HCT116 (cell line): ENCODE results near the gene TOX4. TPM values are rescaled to one million over a fixed set of nuclear protein-coding genes. Genes with fewer than 3 reads are reported as not detected.
"Not testable (repeated sequence)": the region's sequence is repeated elsewhere in the genome, so short reads cannot be mapped to it uniquely, and the experiment has no call there.

Experiments used
- ATAC-seq: fragments of 200-7000 bp; cut with Tn5 transposase; 2 replicates; pipeline ENCODE4 v1.9.1; 2020; ENCODE audit warnings: mild to moderate bottlenecking, moderate library complexity
- BruUV-seq: library from RNA; stranded (reverse); fragments of 400-500 nt; replicated peaks from 2 replicates; lab custom pipeline; 2021; lab: Mats Ljungman, UMichigan
- CTCF ChIA-PET: fragments of 300-600 bp; sonication (Branson Sonifier 250); formaldehyde crosslinking; loops from one replicate; lab custom pipeline; 2021; ENCODE audit warnings: antibody characterized with exemption; lab: Charles Lee
- POLR2A ChIA-PET: fragments of 300-600, 350-600 bp; sonication (Branson Sonifier 250); formaldehyde crosslinking; loops from one replicate; lab custom pipeline; 2021; ENCODE audit warnings: antibody characterized with exemption; lab: Charles Lee
- RAD21 ChIA-PET, 2 experiments: fragments of 300-600 bp; sonication (Branson Sonifier 250); formaldehyde crosslinking; loops; one replicate each; lab custom pipeline; 2023; ENCODE audit warnings: low total read pairs in 2 of 2; ENCODE audit not compliant: uncharacterized antibody in 2 of 2, unreplicated experiment in 2 of 2, low non-redundant PET in 1 of 2; lab: Charles Lee
- DNase-seq: peaks from one replicate; pipeline ENCODE4 v3.0.0-alpha.2; 2010; ENCODE audit warnings: low read depth, low spot score
- H2AFZ ChIP-seq: fragments of 200-600 bp; shearing (Covaris generic), sonication (generic); 2 replicates; pipeline ENCODE4 v1.6.1; 2017; ENCODE audit warnings: low read depth, mixed run types, mixed read lengths, antibody characterized with exemption, low read length; ENCODE audit not compliant: poor library complexity, severe bottlenecking
- H3K27ac ChIP-seq: 2 replicates; pipeline ENCODE4 v1.5.1; 2012; ENCODE audit warnings: low read depth, low read length
- H3K27me3 ChIP-seq: fragments of 200-600 bp; sonication (generic); 2 replicates; pipeline ENCODE4 v1.6.1; 2016; ENCODE audit warnings: mixed run types, low read length, mixed read lengths; ENCODE audit not compliant: insufficient read depth
- H3K36me3 ChIP-seq, 2 experiments: fragments of 200-500 bp in 1 of 2; fragments of 200-600 bp in 1 of 2; sonication (Bioruptor generic) in 1 of 2; sonication (generic) in 1 of 2; 2 replicates each; pipeline versions ENCODE4 v1.5.1 to v1.6.1; 2014 to 2016; ENCODE audit warnings: low read length in 2 of 2, inconsistent platforms in 1 of 2, mixed read lengths in 1 of 2, mixed run types in 1 of 2; ENCODE audit not compliant: insufficient read depth in 2 of 2, control insufficient read depth in 1 of 2
- H3K4me1 ChIP-seq, 2 experiments: fragments of 200-600 bp in 1 of 2; sonication (generic) in 1 of 2; 2 replicates each; pipeline versions ENCODE4 v1.5.1 to v1.6.1; 2012 to 2017; ENCODE audit warnings: low read length in 2 of 2, inconsistent platforms in 1 of 2, mild to moderate bottlenecking in 1 of 2, mixed read lengths in 1 of 2, mixed run types in 1 of 2, moderate library complexity in 1 of 2; ENCODE audit not compliant: insufficient read depth in 2 of 2, control insufficient read depth in 1 of 2
- H3K4me2 ChIP-seq: fragments of 200-600 bp; sonication (generic); 2 replicates; pipeline ENCODE4 v1.6.1; 2017; ENCODE audit warnings: mixed run types, low read length, mixed read lengths
- H3K4me3 ChIP-seq, 2 experiments: fragments of 200-600 bp in 1 of 2; sonication (generic) in 1 of 2; replicated peaks in 1 of 2; 2 replicates each; pipeline ENCODE4 v1.5.1; 2011 to 2016; ENCODE audit warnings: low read length in 2 of 2, control low read depth in 1 of 2, low read depth in 1 of 2, mild to moderate bottlenecking in 1 of 2, mixed read lengths in 1 of 2, mixed run types in 1 of 2
- H3K79me2 ChIP-seq: fragments of 200-600 bp; sonication (generic); 2 replicates; pipeline ENCODE4 v1.6.1; 2017; ENCODE audit warnings: mild to moderate bottlenecking, mixed run types, low read length, moderate library complexity, mixed read lengths; ENCODE audit not compliant: insufficient read depth
- H3K9ac ChIP-seq: fragments of 200-600 bp; sonication (generic); 2 replicates; pipeline ENCODE4 v1.6.1; 2016; ENCODE audit warnings: low read length, mixed read lengths
- H3K9me2 ChIP-seq: fragments of 200-600 bp; sonication (generic), shearing (Covaris generic); 2 replicates; pipeline ENCODE4 v1.6.1; 2017; ENCODE audit warnings: mixed run types, mild to moderate bottlenecking, moderate library complexity; ENCODE audit not compliant: insufficient read depth
- H3K9me3 ChIP-seq, 2 experiments: fragments of 200-500 bp in 1 of 2; fragments of 200-600 bp in 1 of 2; sonication (Bioruptor generic) in 1 of 2; sonication (generic) in 1 of 2; 2 replicates each; pipeline ENCODE4 v1.6.1; 2014 to 2017; ENCODE audit warnings: low read length in 2 of 2, mixed read lengths in 2 of 2, inconsistent platforms in 1 of 2, low read depth in 1 of 2, mild to moderate bottlenecking in 1 of 2, mixed run types in 1 of 2, moderate library complexity in 1 of 2; ENCODE audit not compliant: control insufficient read depth in 1 of 2, insufficient read depth in 1 of 2
- H4K20me1 ChIP-seq: fragments of 200-600 bp; sonication (generic), shearing (Covaris generic); 2 replicates; pipeline ENCODE4 v1.6.1; 2017; ENCODE audit warnings: mixed run types, mild to moderate bottlenecking, moderate library complexity; ENCODE audit not compliant: insufficient read depth
- EGR1 ChIP-seq: IDR thresholded peaks from 2 replicates; pipeline ENCODE4 v1.6.1; 2012; ENCODE audit warnings: low read depth
- EZH2phosphoT487 ChIP-seq: fragments of 200-600 bp; IDR thresholded peaks from 2 replicates; pipeline ENCODE4 v1.6.1; 2018; ENCODE audit warnings: antibody characterized with exemption, borderline replicate concordance
- POLR2A ChIP-seq: IDR thresholded peaks from 2 replicates; pipeline ENCODE4 v1.7.0; 2011; ENCODE audit warnings: borderline replicate concordance; ENCODE audit not compliant: insufficient read depth, insufficient read length; ENCODE audit errors: extremely low read depth
- POLR2AphosphoS5 ChIP-seq: IDR thresholded peaks from 2 replicates; pipeline ENCODE4 v1.6.1; 2011; ENCODE audit warnings: mild to moderate bottlenecking, low read depth, low read length, moderate library complexity
- SP1 ChIP-seq: IDR thresholded peaks from 2 replicates; pipeline ENCODE4 v1.6.1; 2012; ENCODE audit warnings: low read depth
- SRF ChIP-seq: IDR thresholded peaks from 2 replicates; pipeline ENCODE4 v1.6.1; 2012; ENCODE audit warnings: low read depth
- ZNF274 ChIP-seq: fragments of 200-500 bp; sonication (Bioruptor generic); IDR thresholded peaks from 2 replicates; pipeline ENCODE4 v1.6.1; 2014; ENCODE audit warnings: mild to moderate bottlenecking, low read depth, low read length, inconsistent platforms
- intact Hi-C: fragments of 100-400 bp; cut with micrococcal nuclease; formaldehyde crosslinking; loops from 2 replicates; pipeline ENCODE4 v1.10.0; 2022
- total RNA-seq: library from RNA; stranded (reverse); gene quantifications from one replicate; pipeline ENCODE4 v1.2.1, GENCODE V29; 2021; ENCODE audit not compliant: unreplicated experiment
- TF ChIP-seq, protein P1 (sequence below): IDR thresholded peaks from 2 replicates; pipeline ENCODE4 v1.6.1; 2011; ENCODE audit warnings: mild to moderate bottlenecking, low read length, moderate library complexity; ENCODE audit not compliant: insufficient replicate concordance; ENCODE audit errors: extremely low read depth
- TF ChIP-seq, protein P2 (sequence below), 3 experiments: fragments of 200-600 bp in 1 of 3; sonication (generic) in 1 of 3; IDR thresholded peaks in 2 of 3; conservative IDR thresholded peaks in 1 of 3; 2 replicates each; pipeline ENCODE4 v1.5.1; 2012 to 2017; ENCODE audit warnings: low read depth in 2 of 3, low read length in 2 of 3, antibody characterized with exemption in 1 of 3, borderline replicate concordance in 1 of 3, control low read depth in 1 of 3, mild to moderate bottlenecking in 1 of 3, mixed read lengths in 1 of 3, mixed run types in 1 of 3, moderate library complexity in 1 of 3; ENCODE audit not compliant: insufficient read depth in 1 of 3

The TOX4 gene
- total RNA-seq, 1 experiment from 2014 or later, result 58.5 TPM

DNA sequence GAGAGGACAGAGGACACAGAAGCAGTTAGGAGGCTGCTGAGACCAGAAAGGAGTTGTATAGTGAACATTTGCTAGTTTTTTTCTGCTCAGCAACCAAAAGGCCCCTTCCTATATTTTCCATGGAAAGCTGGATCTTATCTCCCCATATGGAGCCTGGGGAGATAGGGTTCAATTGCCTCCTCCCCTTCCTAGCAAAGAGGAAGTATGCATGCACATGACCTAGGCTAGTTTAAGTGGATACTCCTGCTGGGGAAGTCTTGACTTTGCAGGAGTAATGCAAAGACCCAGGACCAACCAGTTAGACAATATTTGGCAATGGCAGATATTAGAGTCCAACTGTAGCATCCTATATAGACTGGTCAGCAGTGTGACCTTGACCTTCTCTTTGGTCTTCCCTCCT lies 36.1 kb upstream of the TOX4 start:
- no peak for TF ChIP-seq EGR1
- no peak for TF ChIP-seq SRF
- TF ChIP-seq, all 23 proteins: peak for 0
- ChIA-PET CTCF (no interaction called here), POLR2A (no interaction called here), RAD21 (no interaction called here)
- H3K4me2 ChIP-seq, result no peak overlapping the region
- no peak overlapping the region for H3K4me3 ChIP-seq
- no peaks in the 10 kb centered on the region for H3K9me3 ChIP-seq
- H3K36me3 ChIP-seq, result no peaks in the 10 kb centered on the region
- BruUV-seq, result no TSS peak
- no peak overlapping the region for H3K9ac ChIP-seq
- H3K27me3 ChIP-seq, result no peaks in the 10 kb centered on the region
- no peaks in the 10 kb centered on the region for H3K9me2 ChIP-seq
- peaks cover 96% of the 10 kb centered on the region for H3K79me2 ChIP-seq
- intact Hi-C loops, result no loop called here
- H3K4me1 ChIP-seq, result peaks cover 9 to 12% of the 10 kb centered on the region in 2 experiments; a peak in 3 of 4 replicates
- H3K27ac ChIP-seq, result no peak overlapping the region
- H4K20me1 ChIP-seq, result no peaks in the 10 kb centered on the region
- ATAC-seq, result no peak
- no peak for DNase-seq
- no peak overlapping the region for H2AFZ ChIP-seq

DNA sequence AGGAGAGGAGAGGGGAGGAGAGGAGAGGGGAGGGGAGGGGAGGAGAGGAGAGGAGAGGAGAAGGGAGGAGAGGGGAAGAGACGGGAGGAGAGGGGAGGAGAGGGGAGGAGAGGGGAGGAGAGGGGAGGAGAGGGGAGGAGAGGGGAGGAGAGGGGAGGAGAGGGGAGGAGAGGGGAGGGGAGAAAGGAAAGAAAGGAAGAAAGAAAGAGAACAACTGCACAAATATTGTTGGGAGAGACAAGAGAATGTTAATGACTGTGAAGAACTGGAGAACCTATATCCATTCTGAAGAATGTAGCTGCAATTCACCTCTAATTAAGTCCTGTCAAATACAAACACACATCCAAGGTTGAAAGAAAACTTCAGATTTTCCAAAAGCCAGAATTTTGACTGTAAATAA lies 34.3 kb upstream of the TOX4 start:
- H3K36me3 ChIP-seq, H3K4me3 ChIP-seq, H3K27ac ChIP-seq, DNase-seq, H4K20me1 ChIP-seq, CTCF ChIA-PET, H2AFZ ChIP-seq, RAD21 ChIA-PET, BruUV-seq, H3K4me1 ChIP-seq, H3K4me2 ChIP-seq, H3K27me3 ChIP-seq, ATAC-seq, H3K9me3 ChIP-seq, intact Hi-C loops, H3K9ac ChIP-seq, H3K9me2 ChIP-seq: not testable (repeated sequence)
- peaks cover 96% of the 10 kb centered on the region for H3K79me2 ChIP-seq
- POLR2A ChIA-PET, result interaction anchor here (4.4 kb wide), 1 partner anchor 13 kb away, joined by 22 read pairs; the partner anchor contains the start of gene CHD8

DNA sequence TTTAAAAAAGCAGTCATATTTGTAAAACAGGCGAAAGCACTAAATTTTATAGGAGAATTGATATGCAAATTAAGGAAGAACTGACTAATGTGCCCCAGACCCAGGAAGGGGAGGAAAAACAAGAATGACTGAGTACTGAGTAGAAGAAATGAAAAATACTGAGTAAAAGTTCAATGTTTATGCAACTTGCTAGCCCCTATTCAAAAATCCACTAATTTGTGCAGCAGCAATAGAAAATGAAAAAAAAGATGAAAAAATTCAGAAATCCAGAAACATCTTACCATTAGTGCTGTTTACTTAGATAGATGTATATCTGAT lies 27.1 kb upstream of the TOX4 start:
- peaks cover 6 to 8% of the 10 kb centered on the region in 2 experiments; a peak in 3 of 4 replicates for H3K4me1 ChIP-seq
- DNase-seq (no peak), ATAC-seq (no peak)
- no peaks in the 10 kb centered on the region for H3K9me3 ChIP-seq
- no peak overlapping the region for H2AFZ ChIP-seq
- ChIA-PET CTCF (no interaction called here), RAD21 (no interaction called here), POLR2A (no interaction called here)
- H3K4me2 ChIP-seq, result no peak overlapping the region
- H3K27me3 ChIP-seq, result no peaks in the 10 kb centered on the region
- H3K36me3 ChIP-seq, result no peaks in the 10 kb centered on the region
- intact Hi-C loops, result no loop called here
- H3K27ac ChIP-seq, result no peak overlapping the region
- no peaks in the 10 kb centered on the region for H3K9me2 ChIP-seq
- H3K4me3 ChIP-seq, result no peak overlapping the region
- BruUV-seq, result no TSS peak
- H3K9ac ChIP-seq, result no peak overlapping the region
- H3K79me2 ChIP-seq, result peaks cover 97% of the 10 kb centered on the region
- 0 out of 2 replicates have a peak, but pooled peaks cover 4% of the 10 kb centered on the region for H4K20me1 ChIP-seq
- TF ChIP-seq SP1 (no peak), EZH2phosphoT487 (no peak), ZNF274 (no peak), POLR2AphosphoS5 (no peak), SRF (no peak), POLR2A (no peak), EGR1 (no peak)
- TF ChIP-seq, protein P1, sequence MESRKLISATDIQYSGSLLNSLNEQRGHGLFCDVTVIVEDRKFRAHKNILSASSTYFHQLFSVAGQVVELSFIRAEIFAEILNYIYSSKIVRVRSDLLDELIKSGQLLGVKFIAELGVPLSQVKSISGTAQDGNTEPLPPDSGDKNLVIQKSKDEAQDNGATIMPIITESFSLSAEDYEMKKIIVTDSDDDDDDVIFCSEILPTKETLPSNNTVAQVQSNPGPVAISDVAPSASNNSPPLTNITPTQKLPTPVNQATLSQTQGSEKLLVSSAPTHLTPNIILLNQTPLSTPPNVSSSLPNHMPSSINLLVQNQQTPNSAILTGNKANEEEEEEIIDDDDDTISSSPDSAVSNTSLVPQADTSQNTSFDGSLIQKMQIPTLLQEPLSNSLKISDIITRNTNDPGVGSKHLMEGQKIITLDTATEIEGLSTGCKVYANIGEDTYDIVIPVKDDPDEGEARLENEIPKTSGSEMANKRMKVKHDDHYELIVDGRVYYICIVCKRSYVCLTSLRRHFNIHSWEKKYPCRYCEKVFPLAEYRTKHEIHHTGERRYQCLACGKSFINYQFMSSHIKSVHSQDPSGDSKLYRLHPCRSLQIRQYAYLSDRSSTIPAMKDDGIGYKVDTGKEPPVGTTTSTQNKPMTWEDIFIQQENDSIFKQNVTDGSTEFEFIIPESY, result no peak
- TF ChIP-seq, protein P2, sequence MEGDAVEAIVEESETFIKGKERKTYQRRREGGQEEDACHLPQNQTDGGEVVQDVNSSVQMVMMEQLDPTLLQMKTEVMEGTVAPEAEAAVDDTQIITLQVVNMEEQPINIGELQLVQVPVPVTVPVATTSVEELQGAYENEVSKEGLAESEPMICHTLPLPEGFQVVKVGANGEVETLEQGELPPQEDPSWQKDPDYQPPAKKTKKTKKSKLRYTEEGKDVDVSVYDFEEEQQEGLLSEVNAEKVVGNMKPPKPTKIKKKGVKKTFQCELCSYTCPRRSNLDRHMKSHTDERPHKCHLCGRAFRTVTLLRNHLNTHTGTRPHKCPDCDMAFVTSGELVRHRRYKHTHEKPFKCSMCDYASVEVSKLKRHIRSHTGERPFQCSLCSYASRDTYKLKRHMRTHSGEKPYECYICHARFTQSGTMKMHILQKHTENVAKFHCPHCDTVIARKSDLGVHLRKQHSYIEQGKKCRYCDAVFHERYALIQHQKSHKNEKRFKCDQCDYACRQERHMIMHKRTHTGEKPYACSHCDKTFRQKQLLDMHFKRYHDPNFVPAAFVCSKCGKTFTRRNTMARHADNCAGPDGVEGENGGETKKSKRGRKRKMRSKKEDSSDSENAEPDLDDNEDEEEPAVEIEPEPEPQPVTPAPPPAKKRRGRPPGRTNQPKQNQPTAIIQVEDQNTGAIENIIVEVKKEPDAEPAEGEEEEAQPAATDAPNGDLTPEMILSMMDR (IDR thresholded peaks at IDR 0.05 in 2 of 3, conservative IDR thresholded peaks at IDR 0.05 in 1 of 3; ENCODE audit: borderline replicate concordance in 1 of 3, insufficient read depth in 1 of 3, low read depth in 2 of 3, low read length in 2 of 3), result no peak
